Measurements from ENCODE around the gene JAM3.
A peak's percentile ranks its signal among the peaks of the same experiment; 100 is the strongest.

Gene JAM3

DNA sequence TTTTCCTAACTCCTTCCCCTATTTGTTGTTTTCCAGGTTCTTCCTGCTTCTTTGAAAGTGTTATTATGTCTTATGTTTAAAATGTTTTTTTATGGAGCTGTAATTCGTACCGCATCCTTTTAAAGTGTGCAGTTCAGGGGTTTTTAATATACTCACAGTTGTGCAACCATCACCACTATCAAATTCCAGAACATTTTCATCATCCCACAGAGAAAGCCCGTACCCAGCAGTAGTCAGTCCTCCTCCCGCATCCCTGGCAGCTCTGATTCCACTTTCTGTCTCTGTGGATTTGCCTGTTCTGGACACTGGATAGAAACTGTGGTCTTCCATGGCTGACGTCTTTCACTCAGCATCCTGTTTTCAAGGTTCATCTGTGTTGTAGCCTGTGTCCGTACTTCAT is 73.7 kb downstream of the JAM3 start:
- DNase-seq (ENCODE audit: insufficient read length) (no peak), FAIRE-seq (no peak)
- TF ChIP-seq POLR2AphosphoS5 (IDR thresholded peaks at IDR 0.05; ENCODE audit: low read depth, low read length) (no peak), TAF1 (IDR thresholded peaks at IDR 0.05; ENCODE audit: borderline replicate concordance, low read depth, low read length) (no peak), POLR2A (IDR thresholded peaks at IDR 0.05; ENCODE audit: low read depth, low read length) (no peak)

- no peak for TF ChIP-seq POLR2AphosphoS5 (IDR thresholded peaks at IDR 0.05; ENCODE audit: low read depth, low read length)
- TF ChIP-seq TAF1 (IDR thresholded peaks at IDR 0.05; ENCODE audit: borderline replicate concordance, low read depth, low read length): no peak
- TF ChIP-seq POLR2A (IDR thresholded peaks at IDR 0.05; ENCODE audit: low read depth, low read length): no peak
- no peak for FAIRE-seq
- DNase-seq (ENCODE audit: insufficient read length): no peak
Measured at GRCh38 chr11:134143801-134144200, 74.9 kb downstream of the JAM3 start.

DNA sequence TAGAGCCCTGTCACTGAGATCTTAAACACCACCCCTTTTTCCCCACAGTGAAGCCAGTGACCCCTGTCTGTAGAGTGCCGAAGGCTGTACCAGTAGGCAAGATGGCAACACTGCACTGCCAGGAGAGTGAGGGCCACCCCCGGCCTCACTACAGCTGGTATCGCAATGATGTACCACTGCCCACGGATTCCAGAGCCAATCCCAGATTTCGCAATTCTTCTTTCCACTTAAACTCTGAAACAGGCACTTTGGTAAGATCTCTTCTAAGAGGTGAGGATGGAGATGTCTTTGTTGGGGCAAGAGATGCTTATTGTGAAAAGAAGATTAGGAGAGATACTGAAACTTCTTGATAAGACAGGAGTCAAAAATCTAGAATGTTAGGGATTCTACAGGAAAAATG is 75.9 kb downstream of the JAM3 start:
- TF ChIP-seq POLR2A (IDR thresholded peaks at IDR 0.05; ENCODE audit: low read depth, low read length): no peak
- no peak for TF ChIP-seq POLR2AphosphoS5 (IDR thresholded peaks at IDR 0.05; ENCODE audit: low read depth, low read length)
- TF ChIP-seq TAF1 (IDR thresholded peaks at IDR 0.05; ENCODE audit: borderline replicate concordance, low read depth, low read length): no peak
- DNase-seq (ENCODE audit: insufficient read length) (no peak), FAIRE-seq (no peak)

DNA sequence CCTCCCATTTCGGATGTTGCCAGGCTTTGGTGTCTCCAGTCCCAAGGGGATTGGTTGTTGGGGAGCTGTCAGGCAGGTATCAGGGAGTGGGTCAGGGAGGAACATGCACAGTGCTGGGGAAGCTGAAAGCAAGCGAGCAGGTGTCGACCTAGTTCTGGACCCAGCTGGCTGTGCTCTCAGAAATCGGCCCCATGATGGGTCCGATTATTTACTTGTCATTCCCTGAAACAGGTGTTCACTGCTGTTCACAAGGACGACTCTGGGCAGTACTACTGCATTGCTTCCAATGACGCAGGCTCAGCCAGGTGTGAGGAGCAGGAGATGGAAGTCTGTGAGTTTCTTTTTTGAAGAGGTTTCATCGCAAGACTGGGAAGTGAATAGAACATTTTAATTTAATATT is 76.8 kb downstream of the JAM3 start:
- no peak for TF ChIP-seq POLR2A (IDR thresholded peaks at IDR 0.05; ENCODE audit: low read depth, low read length)
- FAIRE-seq (no peak), DNase-seq (ENCODE audit: insufficient read length) (no peak)

DNA sequence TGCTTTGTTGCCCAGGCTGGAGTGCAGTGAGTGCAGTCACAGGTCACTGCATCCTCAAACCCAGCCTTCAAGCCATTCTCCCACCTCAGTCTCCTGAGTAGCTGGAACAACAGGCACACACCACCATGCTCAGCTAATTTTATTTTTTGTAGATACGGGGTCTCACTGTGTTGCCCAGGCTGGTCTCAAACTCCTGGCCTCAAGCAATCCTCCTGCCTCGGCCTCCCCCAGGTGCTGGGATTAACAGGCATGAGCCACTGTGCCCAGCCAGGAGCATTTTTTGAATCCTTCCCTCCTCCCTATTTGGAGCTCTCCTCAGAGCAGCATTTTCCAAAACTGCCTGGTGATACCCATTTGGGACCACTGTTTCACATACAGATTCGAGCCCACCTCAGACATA is 77.7 kb downstream of the JAM3 start:
- FAIRE-seq: no peak
- TF ChIP-seq POLR2AphosphoS5 (IDR thresholded peaks at IDR 0.05; ENCODE audit: low read depth, low read length): no peak
- TF ChIP-seq TAF1 (IDR thresholded peaks at IDR 0.05; ENCODE audit: borderline replicate concordance, low read depth, low read length): no peak
- no peak for TF ChIP-seq POLR2A (IDR thresholded peaks at IDR 0.05; ENCODE audit: low read depth, low read length)
- no peak for DNase-seq (ENCODE audit: insufficient read length)

GRCh38 chr11:134149371-134149770 is 80.5 kb downstream of the JAM3 start:
- FAIRE-seq (no peak), DNase-seq (ENCODE audit: insufficient read length) (no peak)
- TF ChIP-seq TAF1 (IDR thresholded peaks at IDR 0.05; ENCODE audit: borderline replicate concordance, low read depth, low read length) (no peak), POLR2AphosphoS5 (IDR thresholded peaks at IDR 0.05; ENCODE audit: low read depth, low read length) (no peak), POLR2A (IDR thresholded peaks at IDR 0.05; ENCODE audit: low read depth, low read length) (no peak)

DNA sequence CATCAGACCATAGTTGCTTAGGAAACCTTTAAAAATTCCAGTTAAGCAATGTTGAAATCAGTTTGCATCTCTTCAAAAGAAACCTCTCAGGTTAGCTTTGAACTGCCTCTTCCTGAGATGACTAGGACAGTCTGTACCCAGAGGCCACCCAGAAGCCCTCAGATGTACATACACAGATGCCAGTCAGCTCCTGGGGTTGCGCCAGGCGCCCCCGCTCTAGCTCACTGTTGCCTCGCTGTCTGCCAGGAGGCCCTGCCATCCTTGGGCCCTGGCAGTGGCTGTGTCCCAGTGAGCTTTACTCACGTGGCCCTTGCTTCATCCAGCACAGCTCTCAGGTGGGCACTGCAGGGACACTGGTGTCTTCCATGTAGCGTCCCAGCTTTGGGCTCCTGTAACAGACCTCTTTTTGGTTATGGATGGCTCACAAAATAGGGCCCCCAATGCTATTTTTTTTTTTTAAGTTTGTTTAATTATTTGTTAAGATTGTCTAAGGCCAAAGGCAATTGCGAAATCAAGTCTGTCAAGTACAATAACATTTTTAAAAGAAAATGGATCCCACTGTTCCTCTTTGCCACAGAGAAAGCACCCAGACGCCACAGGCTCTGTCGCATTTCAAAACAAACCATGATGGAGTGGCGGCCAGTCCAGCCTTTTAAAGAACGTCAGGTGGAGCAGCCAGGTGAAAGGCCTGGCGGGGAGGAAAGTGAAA is 81.5 kb downstream of the JAM3 start:
- no peak for FAIRE-seq
- TF ChIP-seq TAF1 (IDR thresholded peaks at IDR 0.05; ENCODE audit: borderline replicate concordance, low read depth, low read length) (no peak), POLR2AphosphoS5 (IDR thresholded peaks at IDR 0.05; ENCODE audit: low read depth, low read length) (no peak), POLR2A (IDR thresholded peaks at IDR 0.05; ENCODE audit: low read depth, low read length) (no peak)
- DNase-seq (ENCODE audit: insufficient read length): no peak

- TF ChIP-seq POLR2A (IDR thresholded peaks at IDR 0.05; ENCODE audit: low read depth, low read length) (no peak), TAF1 (IDR thresholded peaks at IDR 0.05; ENCODE audit: borderline replicate concordance, low read depth, low read length) (no peak), POLR2AphosphoS5 (IDR thresholded peaks at IDR 0.05; ENCODE audit: low read depth, low read length) (no peak)
- no peak for DNase-seq (ENCODE audit: insufficient read length)
- no peak for FAIRE-seq
Measured at GRCh38 chr11:134151083-134151747, 82.3 kb downstream of the JAM3 start.

DNA sequence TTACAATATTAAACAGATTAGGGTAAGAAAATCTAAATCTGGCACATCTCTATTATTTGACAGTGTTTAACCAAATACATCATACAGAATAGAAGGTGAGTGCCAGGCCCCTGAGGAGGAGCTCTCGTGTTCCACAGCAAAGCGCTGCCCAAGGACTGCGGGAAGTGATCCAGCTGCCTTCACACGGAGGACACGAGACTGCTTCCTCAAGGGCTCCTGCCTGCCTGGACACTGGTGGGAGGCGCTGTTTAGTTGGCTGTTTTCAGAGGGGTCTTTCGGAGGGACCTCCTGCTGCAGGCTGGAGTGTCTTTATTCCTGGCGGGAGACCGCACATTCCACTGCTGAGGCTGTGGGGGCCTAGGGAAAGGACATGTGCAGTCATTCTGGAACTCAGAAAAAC is 83.8 kb downstream of the JAM3 start:
- DNase-seq (ENCODE audit: insufficient read length) (no peak), FAIRE-seq (no peak)
- TF ChIP-seq POLR2A (IDR thresholded peaks at IDR 0.05; ENCODE audit: low read depth, low read length) (no peak), TAF1 (IDR thresholded peaks at IDR 0.05; ENCODE audit: borderline replicate concordance, low read depth, low read length) (no peak), POLR2AphosphoS5 (IDR thresholded peaks at IDR 0.05; ENCODE audit: low read depth, low read length) (no peak)

GRCh38 chr11:134153147-134153905 is 84.5 kb downstream of the JAM3 start:
- TF ChIP-seq POLR2A (IDR thresholded peaks at IDR 0.05; ENCODE audit: low read depth, low read length): no peak
- TF ChIP-seq POLR2AphosphoS5 (IDR thresholded peaks at IDR 0.05; ENCODE audit: low read depth, low read length): 0 out of 2 replicates have a peak, but pooled peaks have one; percentile 23
- no peak for FAIRE-seq
- no peak for DNase-seq (ENCODE audit: insufficient read length)

DNA sequence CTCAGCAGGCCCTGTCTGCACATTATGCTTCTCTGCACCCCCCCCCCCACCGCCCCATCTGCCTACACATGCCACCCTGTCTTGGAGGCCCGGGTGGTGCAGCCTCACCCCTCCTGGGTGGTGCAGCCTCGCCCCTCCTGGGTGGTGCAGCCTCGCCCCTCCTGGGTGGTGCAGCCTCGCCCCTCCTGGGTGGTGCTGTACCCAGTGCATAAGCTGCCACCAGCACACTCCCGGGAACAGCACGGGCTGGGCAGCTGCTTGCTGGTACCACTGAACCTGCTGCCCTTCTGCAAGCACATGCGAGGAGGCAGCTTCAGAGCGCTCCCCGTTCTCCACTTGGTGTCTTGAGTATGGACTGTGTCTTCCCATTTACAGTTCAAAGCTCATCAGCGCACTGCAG is 85.6 kb downstream of the JAM3 start:
- FAIRE-seq (no peak), DNase-seq (ENCODE audit: insufficient read length) (no peak)
- no peak for TF ChIP-seq POLR2A (IDR thresholded peaks at IDR 0.05; ENCODE audit: low read depth, low read length)
- no peak for TF ChIP-seq TAF1 (IDR thresholded peaks at IDR 0.05; ENCODE audit: borderline replicate concordance, low read depth, low read length)
- TF ChIP-seq POLR2AphosphoS5 (IDR thresholded peaks at IDR 0.05; ENCODE audit: low read depth, low read length): no peak

DNA sequence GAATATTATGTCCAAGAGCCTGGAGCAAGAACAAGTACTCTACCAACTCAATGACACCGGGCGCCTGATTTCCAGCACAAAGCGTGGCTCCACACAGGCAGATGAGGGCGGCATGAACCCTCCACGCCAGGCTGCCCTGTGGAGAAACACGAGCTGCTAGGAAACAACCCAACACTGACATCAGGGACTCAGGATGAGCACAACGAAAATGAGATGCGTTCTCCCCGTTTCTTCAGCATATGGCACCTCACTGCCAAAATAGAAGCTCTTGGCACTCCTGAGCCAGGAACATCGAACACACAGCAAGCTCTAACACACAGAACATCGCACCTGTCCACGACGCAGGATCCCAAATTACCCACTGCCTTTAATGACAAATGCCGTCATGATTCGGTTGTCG is 86.6 kb downstream of the JAM3 start:
- no peak for FAIRE-seq

More for the DNA sequence above, 86.6 kb downstream of the JAM3 start:
- no peak for TF ChIP-seq POLR2A (IDR thresholded peaks at IDR 0.05; ENCODE audit: low read depth, low read length)
- DNase-seq (ENCODE audit: insufficient read length): no peak
